ENCODE measurements around the gene HMCN2. TPM values are rescaled to one million over a fixed set of nuclear protein-coding genes. Genes with fewer than 3 reads are reported as not detected.

The HMCN2 gene
- total RNA-seq, 2 experiments from 2014 or later = not detected

GRCh38 chr9:130383979-130384676, 118.6 kb downstream of the HMCN2 start:
- H3K4me3 ChIP-seq (ENCODE audit: low read depth, low read length, poor library complexity, severe bottlenecking) = no peak overlapping the region
- no peaks in the 10 kb centered on the region for H3K9me2 ChIP-seq (ENCODE audit: insufficient read depth, low read length)
- no peaks in the 10 kb centered on the region for H3K9me3 ChIP-seq (ENCODE audit: low read length)
- ChIA-PET POLR2A (no interaction called here), CTCF (ENCODE audit: unreplicated experiment) (no interaction called here)
- no peaks in the 10 kb centered on the region for H3K36me3 ChIP-seq (ENCODE audit: insufficient read depth, low read length)
- no peak overlapping the region for H2AFZ ChIP-seq (ENCODE audit: low read length)
- no peak for TF ChIP-seq CTCF (conservative IDR thresholded peaks at IDR 0.05; ENCODE audit: low read length)
- no peak for TF ChIP-seq EZH2phosphoT487 (IDR thresholded peaks at IDR 0.05; ENCODE audit: borderline replicate concordance, low read depth, low read length)
- no peaks in the 10 kb centered on the region for H3K79me2 ChIP-seq (ENCODE audit: insufficient read depth, low read depth, low read length)
- intact Hi-C loops (cut with micrococcal nuclease; ENCODE audit: unreplicated experiment) = no loop called here
- no peak overlapping the region for H3K27ac ChIP-seq (ENCODE audit: low read depth, low read length, poor library complexity, severe bottlenecking)
- no TSS peak for BruUV-seq (replicated peaks)
- no peaks in the 10 kb centered on the region for H4K20me1 ChIP-seq (ENCODE audit: insufficient read depth, low read length)
- no peak for DNase-seq (ENCODE audit: low spot score)
- no peak overlapping the region for H3K4me2 ChIP-seq (ENCODE audit: low read length)
- no peaks in the 10 kb centered on the region for H3K4me1 ChIP-seq (ENCODE audit: insufficient read depth, low read length, poor library complexity, severe bottlenecking)

- H3K4me3 ChIP-seq (ENCODE audit: low read depth, low read length, poor library complexity, severe bottlenecking) = no peak overlapping the region
- intact Hi-C loops (cut with micrococcal nuclease; ENCODE audit: unreplicated experiment) = no loop called here
- H3K79me2 ChIP-seq (ENCODE audit: insufficient read depth, low read depth, low read length) = no peaks in the 10 kb centered on the region
- no peaks in the 10 kb centered on the region for H3K4me1 ChIP-seq (ENCODE audit: insufficient read depth, low read length, poor library complexity, severe bottlenecking)
- TF ChIP-seq EZH2phosphoT487 (IDR thresholded peaks at IDR 0.05; ENCODE audit: borderline replicate concordance, low read depth, low read length) (no peak), CTCF (conservative IDR thresholded peaks at IDR 0.05; ENCODE audit: low read length) (no peak)
- no peak for DNase-seq (ENCODE audit: low spot score)
- H3K9me3 ChIP-seq (ENCODE audit: low read length) = no peaks in the 10 kb centered on the region
- no peak overlapping the region for H2AFZ ChIP-seq (ENCODE audit: low read length)
- ChIA-PET CTCF (ENCODE audit: unreplicated experiment) (no interaction called here), POLR2A (no interaction called here)
- H3K36me3 ChIP-seq (ENCODE audit: insufficient read depth, low read length) = no peaks in the 10 kb centered on the region
- H3K9me2 ChIP-seq (ENCODE audit: insufficient read depth, low read length) = no peaks in the 10 kb centered on the region
- H3K4me2 ChIP-seq (ENCODE audit: low read length) = no peak overlapping the region
- no TSS peak for BruUV-seq (replicated peaks)
- H3K27ac ChIP-seq (ENCODE audit: low read depth, low read length, poor library complexity, severe bottlenecking) = no peak overlapping the region
- no peaks in the 10 kb centered on the region for H4K20me1 ChIP-seq (ENCODE audit: insufficient read depth, low read length)
Observed at GRCh38 chr9:130385257-130385656, 119.7 kb downstream of the HMCN2 start.

GRCh38 chr9:130387398-130387797, 121.8 kb downstream of the HMCN2 start:
- Histone ChIP-seq H3K9me3 (ENCODE audit: low read length) (no peaks in the 10 kb centered on the region), H3K9me2 (ENCODE audit: insufficient read depth, low read length) (no peaks in the 10 kb centered on the region), H3K27ac (ENCODE audit: low read depth, low read length, poor library complexity, severe bottlenecking) (no peak overlapping the region), H3K4me2 (ENCODE audit: low read length) (no peak overlapping the region), H4K20me1 (ENCODE audit: insufficient read depth, low read length) (no peaks in the 10 kb centered on the region), H3K36me3 (ENCODE audit: insufficient read depth, low read length) (no peaks in the 10 kb centered on the region), H3K79me2 (ENCODE audit: insufficient read depth, low read depth, low read length) (no peaks in the 10 kb centered on the region), H3K4me3 (ENCODE audit: low read depth, low read length, poor library complexity, severe bottlenecking) (no peak overlapping the region), H3K4me1 (ENCODE audit: insufficient read depth, low read length, poor library complexity, severe bottlenecking) (no peaks in the 10 kb centered on the region), H2AFZ (ENCODE audit: low read length) (no peak overlapping the region)
- BruUV-seq (replicated peaks) = no TSS peak
- CTCF ChIA-PET (ENCODE audit: unreplicated experiment) = no interaction called here
- no peak for DNase-seq (ENCODE audit: low spot score)
- intact Hi-C loops (cut with micrococcal nuclease; ENCODE audit: unreplicated experiment) = no loop called here
- POLR2A ChIA-PET = no interaction called here
- TF ChIP-seq CTCF (conservative IDR thresholded peaks at IDR 0.05; ENCODE audit: low read length) (no peak), EZH2phosphoT487 (IDR thresholded peaks at IDR 0.05; ENCODE audit: borderline replicate concordance, low read depth, low read length) (no peak)

Measured in OCI-LY7 (cell line).